GM19099 (cell line): Measurements from ENCODE around the gene HAAO.

Experiments used
- POLR2A ChIP-seq: IDR thresholded peaks from 3 replicates; pipeline ENCODE4 v1.6.1; 2011; ENCODE audit warnings: low read depth; ENCODE audit not compliant: insufficient read length; ENCODE audit errors: extremely low read depth

Gene HAAO

GRCh38 chr2:42767899-42768705 lies 24.3 kb downstream of the HAAO start:
- no peak for TF ChIP-seq POLR2A

DNA sequence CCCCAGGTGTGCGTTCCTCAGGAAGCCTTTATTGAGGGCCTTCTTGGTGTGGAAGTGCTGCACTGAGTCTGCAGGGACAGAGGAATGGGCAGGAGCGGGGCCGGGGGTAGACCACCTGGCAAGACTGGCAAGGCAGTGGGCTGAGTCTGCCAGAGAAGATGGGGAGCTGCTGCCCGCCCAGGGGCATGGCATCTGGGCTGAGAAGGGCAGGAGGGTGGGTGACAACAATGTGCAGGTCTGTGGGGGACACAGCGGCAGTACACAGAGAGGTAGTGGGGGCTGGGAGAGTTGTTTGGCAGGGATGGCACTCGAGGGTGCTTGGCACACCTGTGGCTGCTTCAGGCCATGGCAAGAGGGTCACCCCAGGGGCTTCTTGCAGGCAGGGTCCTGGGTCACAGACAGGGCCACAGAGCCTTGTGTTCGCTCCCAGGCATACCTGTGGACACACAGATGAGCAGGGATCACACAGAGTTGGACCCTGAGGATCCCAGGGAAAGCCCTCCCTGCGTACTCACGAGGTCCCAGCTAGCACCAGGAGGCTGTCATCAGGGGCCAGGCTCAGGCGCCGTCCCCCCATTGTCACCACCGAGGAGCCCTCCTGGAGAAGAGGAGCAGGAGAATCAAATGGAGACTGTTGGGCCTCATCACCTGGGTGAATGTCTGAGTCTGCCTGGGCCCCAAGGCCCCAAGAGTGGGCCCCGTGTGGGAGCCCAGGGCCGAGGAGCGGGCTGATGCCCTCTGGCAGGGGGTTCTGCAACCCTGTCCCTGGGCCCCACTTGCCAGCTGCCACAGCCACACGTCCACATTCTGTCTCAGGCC lies 25.1 kb downstream of the HAAO start:
- TF ChIP-seq POLR2A = no peak

DNA sequence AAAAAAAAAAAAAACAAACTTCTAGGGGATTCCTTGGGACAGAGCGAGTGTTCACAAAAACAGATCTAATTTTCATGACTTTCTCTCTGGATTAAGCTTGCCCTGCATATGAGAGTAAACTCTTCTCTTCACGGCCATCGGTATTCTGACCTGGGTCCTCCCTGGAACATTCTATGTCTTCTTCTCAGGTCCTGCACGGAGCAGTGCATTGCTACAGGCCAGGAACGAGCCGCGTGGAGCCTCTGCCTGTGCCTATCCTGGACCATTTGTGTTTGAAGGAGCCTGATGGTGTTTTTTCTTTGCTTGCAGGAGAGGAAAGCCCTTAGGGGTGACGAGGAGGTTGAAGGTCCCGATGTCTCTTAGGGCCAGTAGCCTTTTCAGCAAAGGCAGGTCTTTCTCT lies 26.7 kb downstream of the HAAO start:
- TF ChIP-seq POLR2A = no peak

DNA sequence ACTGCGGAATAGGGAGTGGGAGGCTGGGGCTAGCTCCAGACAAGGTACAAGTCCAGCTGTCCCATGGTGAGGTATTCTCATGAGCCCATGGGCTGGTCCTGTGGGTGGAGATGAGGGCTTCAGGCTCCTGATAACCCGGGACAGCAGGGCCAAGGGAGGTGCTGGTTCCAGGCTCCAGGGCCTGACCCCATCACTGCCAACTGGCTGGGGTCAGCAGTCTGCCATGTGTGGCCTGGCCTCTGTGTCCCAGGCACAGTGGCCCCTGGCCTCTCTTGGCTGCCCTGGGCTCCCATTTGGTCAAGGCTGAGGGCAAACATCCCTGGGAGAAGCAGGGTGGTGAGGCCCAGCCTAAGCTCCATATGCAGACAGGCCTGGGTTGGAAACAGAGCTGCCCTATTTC lies 27.5 kb downstream of the HAAO start:
- no peak for TF ChIP-seq POLR2A

DNA sequence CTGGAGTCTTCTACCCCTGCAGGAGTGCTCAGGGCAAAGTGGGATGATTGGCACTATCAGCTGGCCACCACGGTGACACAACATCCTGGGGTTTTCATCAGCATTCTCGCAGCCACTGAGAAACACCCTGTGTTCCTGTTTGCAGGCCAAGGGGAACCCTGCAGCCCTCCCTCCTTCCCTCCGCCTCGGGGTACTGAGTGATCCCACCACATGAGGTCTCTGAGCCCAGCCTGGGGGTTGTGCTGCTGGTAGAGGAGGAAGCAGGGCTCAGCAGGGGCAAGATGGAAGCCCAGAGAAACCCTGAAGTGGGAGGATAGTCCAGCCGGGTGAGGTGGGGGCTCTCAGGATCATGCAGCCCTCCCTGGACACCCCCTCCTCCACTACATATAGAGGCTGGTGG lies 28.3 kb downstream of the HAAO start, which contains the start of gene OXER1:
TSS of gene OXER1 (minus strand) at position 40 of the 400 bp plus-strand sequence. CDS start 73 bp downstream, outside the sequence.
- no peak for TF ChIP-seq POLR2A

- no peak for TF ChIP-seq POLR2A
Measured at GRCh38 chr2:42762823-42763804, 29.3 kb downstream of the HAAO start.

GRCh38 chr2:42762155-42762554 lies 30.2 kb downstream of the HAAO start:
- TF ChIP-seq POLR2A = no peak

GRCh38 chr2:42761554-42761953 lies 30.8 kb downstream of the HAAO start:
- no peak for TF ChIP-seq POLR2A

DNA sequence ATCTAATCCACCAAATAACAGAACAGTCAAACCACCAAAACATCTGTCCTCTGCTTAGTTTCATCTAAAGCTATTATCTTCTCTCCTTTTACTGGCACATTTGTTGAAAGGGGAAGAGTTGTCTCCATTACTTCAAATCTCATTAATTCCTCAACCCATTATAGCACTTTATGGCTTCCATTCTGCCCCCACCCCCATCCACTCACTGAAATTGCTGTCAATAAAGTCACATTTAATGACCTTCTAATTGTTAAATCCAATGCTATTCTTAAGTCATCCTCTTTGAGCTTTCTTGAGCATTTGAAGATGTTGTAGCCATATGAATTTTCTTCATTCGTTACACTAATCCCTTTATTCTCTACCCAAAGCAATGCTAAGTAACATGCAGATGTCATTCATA lies 33.6 kb downstream of the HAAO start:
- no peak for TF ChIP-seq POLR2A

DNA sequence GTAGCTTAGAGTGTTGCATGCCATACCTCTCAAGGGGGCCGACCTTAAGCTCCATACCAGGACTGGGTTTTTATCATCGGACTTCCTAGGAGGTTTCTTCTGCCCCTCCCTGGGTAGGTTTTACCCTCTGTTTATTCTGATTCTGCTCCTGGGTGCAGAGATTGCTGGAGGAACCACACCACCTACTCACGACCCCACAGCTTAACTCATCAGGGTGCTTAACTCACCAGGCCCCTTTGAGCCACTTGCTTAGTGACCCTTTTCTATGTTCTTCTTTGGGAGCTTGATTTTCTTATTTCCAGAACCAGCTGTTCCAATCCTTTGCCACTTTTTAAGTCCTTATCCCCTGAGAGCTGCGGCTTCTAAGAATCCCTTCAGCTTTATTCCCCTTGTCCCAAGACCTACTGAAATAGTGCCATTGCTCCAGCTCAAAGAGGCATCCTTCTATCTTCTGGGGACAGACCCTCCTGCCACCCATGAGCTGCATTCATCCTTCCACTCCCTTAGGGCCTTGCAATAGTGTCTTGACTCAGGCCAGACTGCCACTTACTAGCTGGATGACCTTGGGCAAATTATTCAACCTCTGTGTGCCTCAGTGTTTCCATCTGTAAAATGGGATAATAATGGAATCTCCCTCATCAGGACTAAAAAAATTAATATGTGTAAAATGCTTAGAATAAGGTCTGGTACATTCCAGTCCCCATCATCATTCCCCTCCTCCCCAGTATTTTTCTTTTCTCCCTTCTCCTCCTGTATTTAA lies 34.2 kb downstream of the HAAO start:
- no peak for TF ChIP-seq POLR2A

DNA sequence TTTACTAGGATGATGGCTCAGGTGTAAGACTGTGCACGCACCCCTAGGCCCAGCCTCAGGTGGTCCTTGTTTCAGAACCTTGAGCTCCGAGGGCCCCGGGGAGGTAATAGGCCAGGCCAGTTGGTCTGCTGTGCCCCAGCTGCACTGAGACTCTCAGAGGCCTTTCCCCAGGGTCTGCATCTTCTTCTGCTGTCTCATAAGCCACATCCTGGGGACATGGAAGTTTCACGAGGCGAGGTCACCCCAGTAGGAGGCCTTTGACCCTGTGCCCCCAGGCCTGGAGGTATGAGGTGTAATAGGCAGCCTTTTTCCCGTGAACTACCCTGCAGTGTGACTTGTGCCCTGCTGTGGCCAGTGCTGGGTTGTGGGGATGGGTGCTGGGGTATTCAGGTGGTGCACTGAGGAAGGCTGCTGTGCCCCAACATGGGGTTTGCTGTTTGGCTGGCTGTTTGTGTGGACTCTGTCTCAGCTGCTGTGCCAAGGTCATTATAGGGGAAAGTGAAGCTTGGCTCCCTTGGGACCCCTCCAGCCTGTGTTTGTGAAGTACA lies 35.3 kb downstream of the HAAO start:
- TF ChIP-seq POLR2A = no peak

- no peak for TF ChIP-seq POLR2A
Measured at GRCh38 chr2:42756150-42756775, 36.1 kb downstream of the HAAO start.

- TF ChIP-seq POLR2A = no peak
Measured at GRCh38 chr2:42755191-42755880, 37.0 kb downstream of the HAAO start.
